Measurements from ENCODE around the gene COX4I1. TPM values are rescaled to one million over a fixed set of nuclear protein-coding genes. Genes with fewer than 3 reads are reported as not detected.
A peak's percentile ranks its signal among the peaks of the same experiment; 100 is the strongest.

Gene COX4I1
- total RNA-seq, 1 experiment from 2014 or later: 429 TPM

DNA sequence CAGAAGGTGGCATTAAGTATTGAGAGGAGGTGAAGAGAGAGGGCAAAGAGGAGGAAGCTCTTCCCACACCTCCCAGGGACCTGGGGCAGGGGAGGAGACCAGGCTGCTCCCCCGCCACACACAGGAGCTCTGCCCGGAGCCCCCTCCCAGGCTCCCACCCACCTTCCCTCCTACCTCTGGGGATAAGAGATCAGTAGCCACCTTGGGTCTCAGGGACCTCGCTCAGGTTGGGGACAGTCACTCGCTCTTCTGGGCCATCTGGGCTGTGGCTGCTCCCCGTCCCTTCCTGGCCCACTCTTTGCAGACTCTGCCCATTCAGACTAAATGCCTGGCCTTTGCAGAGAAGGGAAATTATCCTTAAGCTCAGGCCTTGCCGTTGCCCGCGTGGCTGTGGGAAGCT is 33.7 kb upstream of the COX4I1 start:
- TF ChIP-seq, protein P1, sequence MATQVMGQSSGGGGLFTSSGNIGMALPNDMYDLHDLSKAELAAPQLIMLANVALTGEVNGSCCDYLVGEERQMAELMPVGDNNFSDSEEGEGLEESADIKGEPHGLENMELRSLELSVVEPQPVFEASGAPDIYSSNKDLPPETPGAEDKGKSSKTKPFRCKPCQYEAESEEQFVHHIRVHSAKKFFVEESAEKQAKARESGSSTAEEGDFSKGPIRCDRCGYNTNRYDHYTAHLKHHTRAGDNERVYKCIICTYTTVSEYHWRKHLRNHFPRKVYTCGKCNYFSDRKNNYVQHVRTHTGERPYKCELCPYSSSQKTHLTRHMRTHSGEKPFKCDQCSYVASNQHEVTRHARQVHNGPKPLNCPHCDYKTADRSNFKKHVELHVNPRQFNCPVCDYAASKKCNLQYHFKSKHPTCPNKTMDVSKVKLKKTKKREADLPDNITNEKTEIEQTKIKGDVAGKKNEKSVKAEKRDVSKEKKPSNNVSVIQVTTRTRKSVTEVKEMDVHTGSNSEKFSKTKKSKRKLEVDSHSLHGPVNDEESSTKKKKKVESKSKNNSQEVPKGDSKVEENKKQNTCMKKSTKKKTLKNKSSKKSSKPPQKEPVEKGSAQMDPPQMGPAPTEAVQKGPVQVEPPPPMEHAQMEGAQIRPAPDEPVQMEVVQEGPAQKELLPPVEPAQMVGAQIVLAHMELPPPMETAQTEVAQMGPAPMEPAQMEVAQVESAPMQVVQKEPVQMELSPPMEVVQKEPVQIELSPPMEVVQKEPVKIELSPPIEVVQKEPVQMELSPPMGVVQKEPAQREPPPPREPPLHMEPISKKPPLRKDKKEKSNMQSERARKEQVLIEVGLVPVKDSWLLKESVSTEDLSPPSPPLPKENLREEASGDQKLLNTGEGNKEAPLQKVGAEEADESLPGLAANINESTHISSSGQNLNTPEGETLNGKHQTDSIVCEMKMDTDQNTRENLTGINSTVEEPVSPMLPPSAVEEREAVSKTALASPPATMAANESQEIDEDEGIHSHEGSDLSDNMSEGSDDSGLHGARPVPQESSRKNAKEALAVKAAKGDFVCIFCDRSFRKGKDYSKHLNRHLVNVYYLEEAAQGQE (IDR thresholded peaks at IDR 0.05; ENCODE audit: insufficient read depth in 1 of 2, low read depth in 2 of 2, low read length in 1 of 2): no peak
- TF ChIP-seq, protein P2, sequence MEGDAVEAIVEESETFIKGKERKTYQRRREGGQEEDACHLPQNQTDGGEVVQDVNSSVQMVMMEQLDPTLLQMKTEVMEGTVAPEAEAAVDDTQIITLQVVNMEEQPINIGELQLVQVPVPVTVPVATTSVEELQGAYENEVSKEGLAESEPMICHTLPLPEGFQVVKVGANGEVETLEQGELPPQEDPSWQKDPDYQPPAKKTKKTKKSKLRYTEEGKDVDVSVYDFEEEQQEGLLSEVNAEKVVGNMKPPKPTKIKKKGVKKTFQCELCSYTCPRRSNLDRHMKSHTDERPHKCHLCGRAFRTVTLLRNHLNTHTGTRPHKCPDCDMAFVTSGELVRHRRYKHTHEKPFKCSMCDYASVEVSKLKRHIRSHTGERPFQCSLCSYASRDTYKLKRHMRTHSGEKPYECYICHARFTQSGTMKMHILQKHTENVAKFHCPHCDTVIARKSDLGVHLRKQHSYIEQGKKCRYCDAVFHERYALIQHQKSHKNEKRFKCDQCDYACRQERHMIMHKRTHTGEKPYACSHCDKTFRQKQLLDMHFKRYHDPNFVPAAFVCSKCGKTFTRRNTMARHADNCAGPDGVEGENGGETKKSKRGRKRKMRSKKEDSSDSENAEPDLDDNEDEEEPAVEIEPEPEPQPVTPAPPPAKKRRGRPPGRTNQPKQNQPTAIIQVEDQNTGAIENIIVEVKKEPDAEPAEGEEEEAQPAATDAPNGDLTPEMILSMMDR (IDR thresholded peaks at IDR 0.05): no peak
- TF ChIP-seq TCF7L2 (IDR thresholded peaks at IDR 0.05; ENCODE audit: low read depth, low read length): no peak
- TF ChIP-seq SIN3A (IDR thresholded peaks at IDR 0.05; ENCODE audit: borderline replicate concordance, insufficient read depth, low read depth, low read length): no peak
- no peak for TF ChIP-seq POLR2AphosphoS5 (IDR thresholded peaks at IDR 0.05; ENCODE audit: low read depth, low read length)
- no peaks in the 10 kb centered on the region for H3K27me3 ChIP-seq (ENCODE audit: control insufficient read depth, insufficient read depth, low read length)
- intact Hi-C loops (cut with micrococcal nuclease; ENCODE audit: unreplicated experiment): no loop called here
- no peak for DNase-seq (ENCODE audit: low read depth, low spot score)
- H3K9me3 ChIP-seq (ENCODE audit: control insufficient read depth, insufficient read depth, low read depth, low read length): no peaks in the 10 kb centered on the region
- H3K36me3 ChIP-seq (ENCODE audit: control insufficient read depth, insufficient read depth, low read length): no peaks in the 10 kb centered on the region
- ChIA-PET POLR2A (no interaction called here), CTCF (no interaction called here)
- H3K27ac ChIP-seq (ENCODE audit: low read length): no peak overlapping the region
- in situ Hi-C loops (cut with HindIII; ENCODE audit: low pct_unique_long_range_greater_than_20kb, low sequenced_read_pairs): no loop called here
- ATAC-seq: no peak
- no peak overlapping the region for H3K4me3 ChIP-seq (ENCODE audit: low read depth in 2 of 2, low read length in 2 of 2)
- BruUV-seq (replicated peaks): no TSS peak
- no peaks in the 10 kb centered on the region for H3K4me1 ChIP-seq (ENCODE audit: control insufficient read depth, insufficient read depth, low read length)

DNA sequence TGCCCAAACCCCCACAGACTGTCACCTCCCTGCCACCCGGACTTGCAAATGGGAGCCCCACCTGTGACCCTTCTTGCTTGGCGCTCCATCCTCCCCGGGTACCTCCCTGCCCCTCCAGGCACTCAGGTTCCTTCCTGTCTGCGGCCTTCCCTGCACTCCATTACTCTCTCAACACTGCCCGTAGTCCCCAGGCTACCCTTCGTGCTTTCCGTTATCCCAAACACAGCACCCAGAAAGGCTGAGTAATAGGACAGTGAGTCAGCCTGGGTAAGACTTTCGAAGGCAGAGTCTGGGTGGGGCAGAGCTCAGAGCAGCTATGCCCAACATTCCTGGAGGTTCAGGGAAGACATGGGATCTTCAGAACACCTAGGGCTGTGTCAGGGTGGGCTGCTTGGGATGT is 32.0 kb upstream of the COX4I1 start:
- no peaks in the 10 kb centered on the region for H3K27me3 ChIP-seq (ENCODE audit: control insufficient read depth, insufficient read depth, low read length)
- no peaks in the 10 kb centered on the region for H3K9me3 ChIP-seq (ENCODE audit: control insufficient read depth, insufficient read depth, low read depth, low read length)
- intact Hi-C loops (cut with micrococcal nuclease; ENCODE audit: unreplicated experiment) (no loop called here), in situ Hi-C loops (cut with HindIII; ENCODE audit: low pct_unique_long_range_greater_than_20kb, low sequenced_read_pairs) (no loop called here)
- H3K4me3 ChIP-seq (ENCODE audit: low read depth in 2 of 2, low read length in 2 of 2): no peak overlapping the region
- ATAC-seq (peak; percentile 92), DNase-seq (ENCODE audit: low read depth, low spot score) (peak; percentile 32)
- no TSS peak for BruUV-seq (replicated peaks)
- H3K27ac ChIP-seq (ENCODE audit: low read length): no peak overlapping the region
- no peaks in the 10 kb centered on the region for H3K4me1 ChIP-seq (ENCODE audit: control insufficient read depth, insufficient read depth, low read length)
- POLR2A ChIA-PET: no interaction called here
- CTCF ChIA-PET: interaction anchor here (0.6 kb wide), 1 partner anchor 52 kb away, joined by 4 read pairs; no protein-coding TSS in a partner anchor
- H3K36me3 ChIP-seq (ENCODE audit: control insufficient read depth, insufficient read depth, low read length): no peaks in the 10 kb centered on the region
- TF ChIP-seq, protein P1 (IDR thresholded peaks at IDR 0.05; ENCODE audit: insufficient read depth in 1 of 2, low read depth in 2 of 2, low read length in 1 of 2): no peak
- TF ChIP-seq TCF7L2 (IDR thresholded peaks at IDR 0.05; ENCODE audit: low read depth, low read length) (no peak), POLR2AphosphoS5 (IDR thresholded peaks at IDR 0.05; ENCODE audit: low read depth, low read length) (no peak), SIN3A (IDR thresholded peaks at IDR 0.05; ENCODE audit: borderline replicate concordance, insufficient read depth, low read depth, low read length) (no peak)
- TF ChIP-seq, protein P2 (IDR thresholded peaks at IDR 0.05): no peak
